GM19438 (cell line): Measurements from ENCODE around the gene AK2.
"Not testable (repeated sequence)": the region's sequence is repeated elsewhere in the genome, so short reads cannot be mapped to it uniquely, and the experiment has no call there.

ENCODE experiments used
- ATAC-seq: cut with Tn5 transposase; IDR thresholded peaks from one replicate; pipeline ENCODE4 v1.9.1; 2021; ENCODE audit warnings: low read depth; ENCODE audit not compliant: unreplicated experiment

AK2 gene

GRCh38 chr1:33055210-33056008 lies 18.7 kb upstream of the AK2 start:
- no peak for ATAC-seq

DNA sequence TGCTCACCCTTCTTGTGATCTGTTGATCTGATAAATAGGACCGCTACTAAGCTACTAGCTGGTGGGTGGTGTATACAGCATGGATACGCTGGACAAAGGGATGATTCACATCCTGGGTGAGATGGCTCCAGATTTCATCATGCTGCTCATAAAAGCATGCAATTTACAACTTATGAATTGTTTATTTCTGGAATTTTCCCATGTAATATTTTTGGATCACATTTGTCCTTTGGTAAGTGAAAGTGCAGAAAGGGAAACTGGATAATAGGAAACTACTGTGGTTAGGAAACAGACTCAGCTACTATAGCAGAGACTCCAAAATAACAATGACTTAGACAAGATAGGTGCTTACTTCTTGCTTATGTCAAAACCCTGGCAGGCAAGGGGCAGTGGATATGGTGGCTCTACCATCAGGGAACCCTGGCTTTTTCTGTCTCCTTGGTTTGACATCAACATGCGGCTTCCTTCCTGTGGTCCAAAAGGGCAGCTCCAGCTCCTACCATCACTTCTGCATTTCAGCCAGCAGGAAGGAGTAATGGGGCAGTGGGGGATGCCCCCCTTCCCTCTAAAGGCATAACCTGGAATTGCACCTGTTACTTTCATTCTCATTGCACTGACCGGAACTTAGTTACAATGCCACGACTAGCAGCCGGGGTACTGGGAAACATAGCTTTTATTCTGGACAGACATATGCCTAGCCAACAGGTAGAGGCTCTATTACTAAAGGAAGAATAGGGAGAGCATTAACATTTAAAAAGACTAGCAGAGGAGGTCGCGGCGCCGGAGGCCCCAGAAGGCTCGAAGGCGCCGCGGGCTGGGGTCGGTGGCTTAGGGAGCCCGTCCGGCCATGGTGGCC lies 13.8 kb upstream of the AK2 start:
- no peak for ATAC-seq

DNA sequence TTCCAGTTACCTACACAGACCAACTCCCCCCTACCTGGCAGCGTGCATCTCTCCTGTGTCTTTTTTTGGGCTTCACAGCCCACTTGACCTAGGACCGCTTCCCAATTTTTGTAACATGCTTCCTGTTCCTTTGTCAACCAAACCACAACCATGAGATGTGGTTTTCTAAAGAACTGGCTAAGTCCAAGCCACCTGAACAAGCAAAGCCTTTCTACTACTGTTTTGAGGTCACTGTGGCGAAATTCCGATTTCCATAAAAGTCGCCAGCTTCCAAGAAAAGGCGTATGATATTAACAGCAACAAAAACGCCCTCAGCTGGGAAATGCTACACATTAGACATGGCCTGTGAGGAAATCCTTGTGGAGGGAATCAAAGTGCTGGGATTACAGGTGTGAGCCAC lies 12.7 kb upstream of the AK2 start:
- no peak for ATAC-seq

DNA sequence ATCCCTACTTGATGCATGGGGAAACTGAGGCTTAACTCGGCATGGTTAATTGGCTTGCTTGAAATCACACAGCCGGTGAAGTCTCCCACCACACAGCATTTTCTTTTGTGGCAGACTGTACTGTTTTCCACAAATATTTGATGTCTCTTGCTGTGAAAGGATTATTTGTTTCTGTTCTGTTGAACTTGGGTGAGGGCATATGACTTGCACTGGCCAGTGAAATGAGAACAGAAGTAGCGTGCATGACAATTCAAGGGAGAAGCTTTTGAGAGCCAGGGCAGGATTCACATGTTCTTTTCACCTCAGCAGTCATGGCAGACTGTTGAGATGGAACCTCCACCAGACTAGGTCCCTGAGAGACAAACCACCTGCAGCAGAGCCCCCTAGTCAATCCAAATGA lies 11.7 kb upstream of the AK2 start:
- ATAC-seq, result no peak

- no peak for ATAC-seq
These were observed 11.2 kb upstream of the AK2 start for GRCh38 chr1:33047839-33048305.

- ATAC-seq, result no peak
These were observed 10.6 kb upstream of the AK2 start for GRCh38 chr1:33047290-33047689.

DNA sequence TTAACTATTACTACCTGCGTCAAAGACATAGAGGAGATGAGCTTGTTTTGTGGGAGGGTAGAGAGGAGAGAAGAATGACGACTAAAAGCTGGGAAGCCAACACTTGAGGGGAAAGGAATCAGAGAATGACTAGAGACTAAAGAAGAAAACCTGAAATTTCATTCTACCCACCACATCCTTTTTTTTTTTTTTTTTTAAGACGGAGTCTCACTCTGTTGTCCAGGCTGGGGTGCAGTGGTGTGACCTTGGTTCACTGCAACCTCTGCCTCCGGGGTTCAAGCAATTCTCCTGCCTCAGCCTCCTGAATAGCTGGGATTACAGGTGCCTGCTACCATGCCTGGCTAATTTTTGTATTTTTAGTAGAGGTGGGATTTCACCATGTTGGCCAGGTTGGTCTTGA lies 9.6 kb upstream of the AK2 start:
- ATAC-seq, result not testable (repeated sequence)

DNA sequence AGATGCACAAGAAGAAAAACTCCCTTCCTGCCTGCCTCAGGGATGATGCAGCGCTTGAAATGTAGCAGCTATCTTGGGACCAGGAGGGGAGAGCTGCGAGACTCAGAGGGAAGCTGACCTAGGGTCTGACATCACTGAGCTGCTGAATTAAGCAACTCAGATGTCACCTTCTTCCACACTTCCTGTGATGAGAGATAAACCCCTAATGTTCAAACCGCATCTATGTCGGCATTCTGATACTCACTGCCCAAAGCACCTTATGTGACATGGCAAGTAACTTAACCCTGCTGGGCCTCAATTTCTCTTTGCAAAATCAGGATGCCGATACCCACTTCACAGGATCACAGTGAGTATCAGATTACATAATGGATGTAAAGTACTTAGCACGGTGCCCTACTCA lies 9.1 kb upstream of the AK2 start:
- ATAC-seq, result no peak

- ATAC-seq, result no peak
These were observed 8.6 kb upstream of the AK2 start for GRCh38 chr1:33045246-33045645.

DNA sequence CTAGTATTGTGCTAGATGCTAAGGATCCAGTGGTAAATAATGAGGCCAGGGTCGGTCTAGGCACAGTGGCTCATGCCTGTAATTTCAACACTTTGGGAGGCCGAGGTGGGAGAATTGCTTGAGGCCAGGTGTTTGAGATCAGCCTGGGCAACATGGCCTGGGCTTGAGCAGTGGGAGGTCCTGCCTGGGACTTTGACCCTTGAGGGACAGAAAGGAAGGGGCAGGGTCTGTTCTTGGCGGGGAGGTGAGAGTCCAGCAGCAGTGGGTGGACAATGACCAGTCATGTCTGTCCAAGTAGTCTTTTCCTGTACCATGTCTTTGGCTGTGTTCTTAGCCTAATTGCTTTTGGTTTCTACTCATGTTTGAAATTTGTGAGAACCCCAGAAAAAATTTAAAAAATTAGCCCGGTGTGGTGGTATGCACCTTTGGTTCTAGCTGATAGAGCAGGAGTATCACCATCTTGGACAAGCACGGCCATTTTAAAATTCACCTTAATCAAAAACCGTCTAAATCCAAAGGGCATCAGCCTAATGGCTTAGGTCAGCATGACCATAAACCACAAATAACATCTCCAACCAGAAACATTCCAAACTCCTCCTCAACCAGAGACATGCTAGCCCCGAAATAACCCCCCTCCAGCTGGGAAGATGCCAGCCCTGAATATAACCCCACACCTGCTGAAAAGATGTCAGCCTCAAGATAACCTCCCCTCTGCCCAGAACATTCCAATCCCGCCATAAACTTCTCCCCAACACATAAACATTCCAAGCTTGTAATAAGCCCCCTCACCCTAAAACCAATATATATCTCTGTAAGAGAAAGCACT lies 6.8 kb upstream of the AK2 start:
- ATAC-seq, result no peak

DNA sequence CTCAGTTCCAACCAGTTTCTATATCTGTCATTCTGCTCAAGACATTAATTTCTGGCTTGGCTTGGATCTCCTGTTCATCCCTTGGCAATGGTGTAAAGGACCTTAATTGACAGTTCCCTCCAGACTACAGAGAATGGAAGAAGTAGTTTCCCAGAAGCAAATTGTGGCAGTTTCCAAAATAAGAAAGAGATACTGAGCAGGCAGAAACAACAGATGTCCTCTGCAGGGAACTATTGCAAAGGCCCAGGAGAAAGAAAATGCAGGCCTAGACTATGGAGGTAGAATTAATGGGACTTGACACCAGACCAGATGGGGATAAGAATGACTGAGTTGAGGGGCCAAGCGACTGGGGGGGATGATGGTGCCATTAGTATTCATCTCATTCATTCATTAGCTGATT lies 6.1 kb upstream of the AK2 start:
- no peak for ATAC-seq

GRCh38 chr1:33041026-33041425 lies 4.3 kb upstream of the AK2 start:
- ATAC-seq, result no peak

- ATAC-seq, result no peak
These were observed 3.2 kb upstream of the AK2 start for GRCh38 chr1:33039840-33040239.

DNA sequence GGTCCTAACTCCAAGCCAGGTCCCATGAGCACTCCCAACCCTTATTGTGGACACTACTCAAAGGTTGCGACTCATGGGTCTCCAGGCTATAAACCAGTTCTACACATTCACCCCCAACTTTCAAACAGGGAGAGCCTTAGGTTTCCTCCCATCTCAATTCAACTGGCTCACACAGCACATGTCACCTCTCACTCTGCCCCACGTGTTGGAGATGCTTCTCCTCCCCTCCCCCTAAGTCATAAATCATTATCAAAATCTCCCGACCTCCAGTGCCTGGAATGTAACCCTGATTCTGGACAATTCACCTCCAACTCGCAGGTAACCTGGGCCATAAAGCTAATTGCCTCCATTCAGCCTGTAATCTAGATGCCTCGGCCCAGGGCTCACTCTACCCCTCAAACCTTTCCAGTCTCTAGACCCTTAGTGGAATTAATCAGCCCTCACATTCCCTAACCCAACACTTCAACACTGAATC lies 595 bp downstream of the AK2 start:
- no peak for ATAC-seq

GRCh38 chr1:33032126-33032869 lies 4.4 kb downstream of the AK2 start:
- ATAC-seq, result no peak

DNA sequence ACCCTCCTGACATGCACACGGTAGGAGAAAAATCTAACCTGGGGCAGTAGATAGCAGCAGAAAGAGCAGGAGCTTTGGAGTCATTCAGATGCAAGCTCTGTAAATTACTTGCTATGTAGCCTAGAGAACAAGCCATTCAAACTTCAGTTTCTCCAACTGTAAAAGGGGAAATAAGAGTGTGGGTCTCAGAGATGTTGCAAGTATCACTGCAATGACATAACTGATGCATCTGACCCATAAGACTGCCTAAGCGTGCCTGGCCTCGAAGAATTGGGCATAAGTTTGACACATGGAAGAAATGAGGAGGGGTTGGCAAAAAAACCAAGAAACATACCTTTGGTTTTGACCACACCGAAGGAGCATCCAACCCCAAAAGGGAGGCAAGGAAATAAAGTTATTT lies 5.2 kb downstream of the AK2 start:
- ATAC-seq, result no peak

DNA sequence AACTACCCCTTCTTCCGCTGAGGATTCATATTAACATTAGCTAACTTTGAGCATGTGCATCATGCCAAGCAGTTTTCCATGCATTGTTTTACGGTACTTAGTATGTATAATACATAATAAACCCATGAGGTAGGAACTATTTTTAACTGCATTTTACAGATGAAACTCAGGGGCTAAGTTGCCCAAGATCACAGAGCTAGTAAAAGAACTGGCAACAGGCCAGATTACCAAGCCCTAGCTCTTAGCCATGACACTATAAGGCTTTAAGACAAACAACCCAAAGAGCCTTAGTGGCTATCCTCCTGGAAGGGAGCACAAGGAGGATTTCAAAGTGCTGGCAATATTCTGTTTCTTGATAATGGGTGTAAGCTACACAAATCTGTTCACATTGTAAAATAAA lies 6.1 kb downstream of the AK2 start:
- ATAC-seq, result no peak

- ATAC-seq, result no peak
These were observed 6.8 kb downstream of the AK2 start for GRCh38 chr1:33029921-33030320.

DNA sequence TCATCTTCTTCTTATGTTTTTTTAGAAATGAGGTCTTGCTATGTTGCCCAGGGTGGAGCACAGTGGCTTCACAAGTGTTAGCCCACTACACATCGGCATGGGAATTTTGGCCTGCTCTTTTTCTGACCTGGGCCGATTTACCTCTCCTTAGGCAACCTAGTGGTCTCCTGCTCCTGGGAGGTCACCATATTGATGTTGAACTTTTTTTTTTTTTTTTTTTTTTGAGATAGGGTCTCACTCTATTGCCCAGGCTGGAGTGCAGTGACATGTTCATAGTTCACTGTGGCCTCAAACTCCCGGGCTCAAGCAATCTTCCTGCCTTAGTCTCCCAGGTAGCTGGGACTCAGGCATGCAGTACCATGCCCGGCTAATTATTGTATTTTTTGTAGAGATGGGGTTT lies 7.5 kb downstream of the AK2 start:
- ATAC-seq, result no peak

- no peak for ATAC-seq
These were observed 10.9 kb downstream of the AK2 start for GRCh38 chr1:33025761-33026160.
